Loucy (cell line): Measurements from ENCODE around the gene NCOA5.

Experiments
- CTCF ChIP-seq: fragments of 200-600 bp; sonication (generic); conservative IDR thresholded peaks from 2 replicates; pipeline ENCODE4 v1.5.1; 2014; ENCODE audit warnings: mild to moderate bottlenecking, antibody characterized with exemption, low read length
- EZH2phosphoT487 ChIP-seq: fragments of 200-600 bp; IDR thresholded peaks from 2 replicates; pipeline ENCODE4 v1.6.1; 2018; ENCODE audit warnings: antibody characterized with exemption, mild to moderate bottlenecking, moderate library complexity, borderline replicate concordance

DNA sequence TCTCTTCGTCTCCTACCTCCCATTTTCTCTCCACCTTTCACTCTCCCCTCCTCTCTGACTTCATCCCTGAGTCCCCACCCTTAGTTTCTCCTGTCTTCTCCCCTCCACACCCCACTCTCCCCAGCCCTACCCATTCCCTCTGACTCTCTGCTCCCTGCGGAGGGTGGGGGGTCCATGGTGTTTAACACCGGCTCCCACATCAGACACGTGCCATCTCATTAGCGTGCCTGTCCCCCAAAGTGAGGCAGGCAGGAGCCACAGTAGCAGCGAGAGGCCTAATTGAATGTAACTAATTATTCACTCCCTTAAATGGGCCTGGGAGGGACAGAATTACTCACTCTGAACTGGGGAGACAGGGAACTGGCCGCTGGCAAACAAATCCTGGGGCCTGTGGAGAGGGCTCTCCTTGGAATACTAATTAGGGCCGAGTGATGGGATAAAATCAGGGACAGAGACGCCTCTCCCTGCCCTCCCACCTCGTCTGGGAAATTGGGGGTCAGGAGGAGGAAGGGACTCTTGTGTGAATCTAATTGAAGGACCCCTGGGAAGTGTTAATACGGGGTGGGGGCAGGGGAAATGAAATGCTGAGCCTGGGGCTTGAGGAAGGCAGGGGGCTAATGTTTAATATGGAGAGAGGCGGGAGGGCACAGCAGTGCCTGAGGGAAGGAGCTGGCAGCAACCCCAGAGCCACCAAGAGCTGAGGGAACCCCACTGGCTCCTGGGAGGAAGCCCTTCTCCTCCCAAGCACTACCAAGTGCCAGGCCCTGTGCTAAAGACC is 46.3 kb upstream of the NCOA5 start:
- no peak for TF ChIP-seq CTCF
- no peak for TF ChIP-seq EZH2phosphoT487
